ENCODE results near the gene SPON2. TPM values are rescaled to one million over a fixed set of nuclear protein-coding genes. Genes with fewer than 3 reads are reported as not detected.

SPON2 gene
- total RNA-seq, 2 donors from 2014 or later = 22.0 to 22.4 TPM

DNA sequence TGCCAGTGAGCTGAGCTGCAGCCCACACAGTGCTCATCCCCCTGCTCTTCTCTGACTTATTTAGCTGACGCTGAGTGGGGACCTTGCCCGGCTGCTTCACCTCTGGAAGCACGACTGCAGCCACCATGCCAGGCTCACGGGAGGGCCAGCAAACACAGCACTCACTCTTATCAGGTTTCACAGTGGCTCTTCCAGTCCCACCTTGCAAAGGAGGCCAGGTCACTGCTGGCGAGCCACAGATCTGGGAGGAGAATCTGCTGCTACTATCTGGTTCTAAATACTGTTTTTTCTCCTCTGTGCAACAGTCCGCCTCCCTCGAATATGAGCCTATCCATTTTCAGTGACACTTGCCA, 6.7 kb upstream of the SPON2 start:
- H3K4me1 ChIP-seq = no peaks in the 10 kb centered on the region
- no peaks in the 10 kb centered on the region for H3K27me3 ChIP-seq
- H3K36me3 ChIP-seq = no peaks in the 10 kb centered on the region
- no peak overlapping the region for H3K27ac ChIP-seq
- no peak overlapping the region for H3K9ac ChIP-seq (ENCODE audit: low read depth in 2 of 2, low read length in 2 of 2)
- H3K4me3 ChIP-seq = no peak overlapping the region
- intact Hi-C loops (cut with DNase I) = no loop called here
- no peak for DNase-seq
- H3K9me3 ChIP-seq = no peaks in the 10 kb centered on the region
- TF ChIP-seq, protein P1, sequence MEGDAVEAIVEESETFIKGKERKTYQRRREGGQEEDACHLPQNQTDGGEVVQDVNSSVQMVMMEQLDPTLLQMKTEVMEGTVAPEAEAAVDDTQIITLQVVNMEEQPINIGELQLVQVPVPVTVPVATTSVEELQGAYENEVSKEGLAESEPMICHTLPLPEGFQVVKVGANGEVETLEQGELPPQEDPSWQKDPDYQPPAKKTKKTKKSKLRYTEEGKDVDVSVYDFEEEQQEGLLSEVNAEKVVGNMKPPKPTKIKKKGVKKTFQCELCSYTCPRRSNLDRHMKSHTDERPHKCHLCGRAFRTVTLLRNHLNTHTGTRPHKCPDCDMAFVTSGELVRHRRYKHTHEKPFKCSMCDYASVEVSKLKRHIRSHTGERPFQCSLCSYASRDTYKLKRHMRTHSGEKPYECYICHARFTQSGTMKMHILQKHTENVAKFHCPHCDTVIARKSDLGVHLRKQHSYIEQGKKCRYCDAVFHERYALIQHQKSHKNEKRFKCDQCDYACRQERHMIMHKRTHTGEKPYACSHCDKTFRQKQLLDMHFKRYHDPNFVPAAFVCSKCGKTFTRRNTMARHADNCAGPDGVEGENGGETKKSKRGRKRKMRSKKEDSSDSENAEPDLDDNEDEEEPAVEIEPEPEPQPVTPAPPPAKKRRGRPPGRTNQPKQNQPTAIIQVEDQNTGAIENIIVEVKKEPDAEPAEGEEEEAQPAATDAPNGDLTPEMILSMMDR (IDR thresholded peaks at IDR 0.05) = no peak

- DNase-seq = no peak
Observed at GRCh38 chr4:1178300-1179088, 6.1 kb upstream of the SPON2 start.

DNA sequence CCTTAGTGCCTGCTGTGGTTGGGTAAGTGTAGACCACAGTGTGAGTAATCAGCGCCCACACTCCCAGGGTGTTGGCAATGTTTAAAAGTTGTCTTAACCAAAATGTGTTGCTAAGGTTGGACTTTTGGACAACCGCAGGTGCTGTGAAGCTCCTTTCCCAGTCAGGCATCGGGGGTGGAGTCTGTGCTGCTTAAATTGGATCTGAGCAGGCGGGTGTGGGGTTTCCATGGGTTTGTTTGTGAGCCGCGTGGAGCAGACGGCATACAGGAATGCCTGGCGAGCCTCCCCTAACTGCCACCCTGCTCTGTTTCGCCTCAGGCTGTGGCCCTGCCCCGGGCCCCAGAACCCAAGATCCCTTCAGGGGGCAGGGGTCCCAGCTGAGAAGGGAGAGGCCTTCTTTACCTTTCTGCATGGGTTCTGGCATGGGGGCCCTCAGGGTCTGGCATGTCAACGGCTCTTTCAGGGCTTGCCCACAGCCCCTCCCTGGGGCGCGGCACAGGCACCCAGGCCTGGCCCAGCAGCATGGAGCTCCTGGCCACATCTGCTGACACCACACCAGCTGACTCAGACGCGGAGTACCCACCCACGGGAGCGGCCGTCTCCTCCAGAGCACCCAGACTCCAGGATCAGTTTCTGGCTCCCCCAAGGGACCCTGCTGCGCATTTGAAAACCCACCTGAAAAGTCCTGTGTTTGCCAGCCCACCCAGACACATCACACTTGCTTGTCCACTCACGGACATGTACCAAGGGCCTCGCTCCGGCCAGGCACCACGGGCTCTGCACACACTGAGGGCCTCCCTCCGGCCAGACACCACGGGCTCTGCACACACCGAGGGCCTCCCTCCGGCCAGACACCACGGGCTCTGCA, 5.1 kb upstream of the SPON2 start:
- Histone ChIP-seq H3K9ac (ENCODE audit: low read depth in 2 of 2, low read length in 2 of 2) (no peak overlapping the region), H3K4me3 (no peak overlapping the region), H3K36me3 (no peaks in the 10 kb centered on the region), H3K4me1 (peaks cover under 1% of the 10 kb centered on the region), H3K27me3 (peaks cover 10% of the 10 kb centered on the region), H3K9me3 (no peaks in the 10 kb centered on the region), H3K27ac (no peak overlapping the region)
- peak; percentile 54 for DNase-seq
- TF ChIP-seq, protein P1 (IDR thresholded peaks at IDR 0.05) = no peak
- intact Hi-C loops (cut with DNase I) = no loop called here

More at GRCh38 chr4:1178300-1179088, 6.1 kb upstream of the SPON2 start:
- TF ChIP-seq, protein P1 (IDR thresholded peaks at IDR 0.05) = no peak
- no peaks in the 10 kb centered on the region for H3K36me3 ChIP-seq
- no peaks in the 10 kb centered on the region for H3K9me3 ChIP-seq
- intact Hi-C loops (cut with DNase I) = no loop called here
- H3K9ac ChIP-seq (ENCODE audit: low read depth in 2 of 2, low read length in 2 of 2) = no peak overlapping the region
- peaks cover 3% of the 10 kb centered on the region for H3K27me3 ChIP-seq
- H3K27ac ChIP-seq = no peak overlapping the region
- H3K4me1 ChIP-seq = no peaks in the 10 kb centered on the region
- no peak overlapping the region for H3K4me3 ChIP-seq

DNA sequence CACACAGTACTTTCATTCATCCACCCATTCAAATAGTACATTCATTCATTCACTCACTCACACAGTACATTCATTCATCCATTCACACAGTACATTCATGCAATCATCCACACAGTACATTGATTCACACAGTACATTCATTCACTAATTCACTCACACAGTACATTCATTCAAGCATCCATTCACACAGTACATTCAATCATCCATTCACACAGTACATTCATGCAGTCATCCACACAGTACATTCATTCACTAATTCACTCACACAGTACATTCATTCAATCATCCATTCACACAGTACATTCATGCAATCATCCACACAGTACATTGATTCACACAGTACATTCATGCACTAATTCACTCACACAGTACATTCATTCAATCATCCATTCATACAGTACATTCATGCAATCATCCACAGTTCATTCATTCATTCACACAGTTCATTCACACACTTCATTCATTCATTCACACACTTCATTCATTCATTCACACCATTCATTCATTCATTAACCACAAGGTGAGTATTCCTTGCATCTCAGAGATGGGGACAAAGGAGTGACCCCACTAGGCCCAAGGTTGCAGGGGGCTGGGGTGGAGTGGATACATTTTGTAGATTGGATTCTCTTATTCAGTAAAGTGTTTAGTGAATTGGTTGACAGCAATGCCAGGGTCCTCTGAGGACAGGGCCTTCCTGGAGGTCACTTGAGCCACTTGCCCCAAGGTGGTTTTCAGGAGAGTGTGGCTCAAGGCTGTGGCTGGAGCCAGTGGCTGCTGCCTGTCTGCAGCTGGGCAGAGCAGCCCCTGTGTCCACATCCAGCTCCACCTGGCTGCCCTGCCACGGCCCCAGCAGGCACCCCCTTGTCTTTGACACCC, 4.3 kb upstream of the SPON2 start:
- TF ChIP-seq, protein P1 (IDR thresholded peaks at IDR 0.05) = no peak
- H3K27me3 ChIP-seq = peaks cover 18% of the 10 kb centered on the region
- intact Hi-C loops (cut with DNase I) = no loop called here
- DNase-seq = no peak
- H3K9ac ChIP-seq (ENCODE audit: low read depth in 2 of 2, low read length in 2 of 2) = no peak overlapping the region
- no peaks in the 10 kb centered on the region for H3K36me3 ChIP-seq
- no peak overlapping the region for H3K27ac ChIP-seq
- no peaks in the 10 kb centered on the region for H3K9me3 ChIP-seq
- peaks cover 8% of the 10 kb centered on the region for H3K4me1 ChIP-seq
- no peak overlapping the region for H3K4me3 ChIP-seq

DNA sequence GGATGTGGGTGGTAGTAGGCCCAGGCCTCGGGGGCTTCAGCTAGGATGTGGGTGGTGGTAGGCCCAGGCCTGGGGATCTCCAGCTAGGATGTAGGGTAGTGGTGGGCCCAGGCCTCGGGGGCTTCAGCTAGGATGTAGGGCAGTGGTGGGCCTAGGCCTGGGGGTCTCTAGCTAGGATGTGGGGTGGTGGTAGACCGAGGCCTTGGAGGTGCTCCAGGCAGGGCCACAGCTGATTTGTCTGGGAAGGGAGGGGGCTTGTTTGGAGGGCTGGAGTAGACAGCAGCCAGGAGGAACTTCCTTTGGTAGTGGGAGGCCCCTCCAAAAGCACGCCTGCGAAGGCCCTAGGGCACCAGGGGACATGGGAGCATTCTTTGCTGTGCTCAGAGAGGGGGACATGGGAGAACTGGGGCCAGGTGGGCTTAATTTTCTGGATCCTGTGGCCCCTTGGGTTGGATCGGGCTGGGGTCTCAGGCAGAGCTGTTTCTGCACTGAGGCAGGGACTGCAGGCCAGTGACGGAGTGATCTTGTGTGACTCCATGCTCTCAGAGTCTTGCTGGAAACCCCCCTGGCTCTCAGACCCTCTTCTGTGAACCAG, 3.3 kb upstream of the SPON2 start:
- intact Hi-C loops (cut with DNase I) = no loop called here
- peaks cover 27% of the 10 kb centered on the region for H3K27me3 ChIP-seq
- no peak overlapping the region for H3K27ac ChIP-seq
- no peak overlapping the region for H3K9ac ChIP-seq (ENCODE audit: low read depth in 2 of 2, low read length in 2 of 2)
- H3K9me3 ChIP-seq = no peaks in the 10 kb centered on the region
- no peak overlapping the region for H3K4me3 ChIP-seq
- H3K4me1 ChIP-seq = peaks cover 17% of the 10 kb centered on the region
- DNase-seq = no peak
- no peaks in the 10 kb centered on the region for H3K36me3 ChIP-seq
- TF ChIP-seq, protein P1 (IDR thresholded peaks at IDR 0.05) = no peak

Data from colonic mucosa (tissue), 4 donors.